ENCODE measurements around the gene DCANP1.

The DCANP1 gene

GRCh38 chr5:135440916-135441315 lies 6.2 kb downstream of the DCANP1 start:
- no peak for DNase-seq

- no peak for DNase-seq
Measured at GRCh38 chr5:135439231-135440205, 7.6 kb downstream of the DCANP1 start.

- DNase-seq = no peak
Measured at GRCh38 chr5:135438636-135439221, 8.4 kb downstream of the DCANP1 start.

DNA sequence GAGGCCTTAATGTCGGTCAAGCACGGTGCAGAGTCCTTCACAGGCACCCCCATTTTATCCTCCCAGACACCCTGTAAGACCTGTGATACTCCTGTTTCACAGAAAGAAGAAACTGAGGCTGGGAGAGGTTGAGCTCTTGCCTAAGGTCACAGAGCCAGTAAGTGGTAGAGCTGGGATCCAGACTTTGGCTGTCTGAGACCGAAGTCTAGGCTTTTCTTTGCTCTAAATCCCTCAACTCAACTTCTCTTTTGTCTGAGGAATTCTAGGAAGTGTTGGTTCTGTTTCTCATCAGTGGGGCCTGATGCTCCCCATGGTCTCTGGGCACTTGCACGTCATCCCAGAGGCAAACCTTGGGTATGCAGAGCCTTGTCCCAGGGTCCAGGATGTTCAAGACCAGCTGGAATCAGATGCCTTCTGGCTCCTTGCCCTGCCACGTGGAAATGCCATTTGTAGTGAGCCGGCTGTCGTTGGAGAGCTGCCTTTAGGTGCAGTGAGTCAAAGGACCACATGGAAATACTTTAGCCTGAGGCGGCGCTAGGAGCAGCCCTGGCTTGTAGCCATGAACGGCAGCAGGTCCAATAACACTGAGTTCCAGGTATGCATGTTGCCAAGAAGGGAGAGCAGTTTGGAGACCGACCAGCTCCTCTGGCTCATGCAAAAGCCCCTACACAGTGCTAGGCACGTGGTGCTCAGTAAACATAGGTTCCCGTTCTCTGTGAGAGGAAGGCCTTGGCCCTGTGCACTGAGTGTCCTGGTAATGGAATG lies 9.2 kb downstream of the DCANP1 start:
- DNase-seq = peak; percentile 7 to 28

DNA sequence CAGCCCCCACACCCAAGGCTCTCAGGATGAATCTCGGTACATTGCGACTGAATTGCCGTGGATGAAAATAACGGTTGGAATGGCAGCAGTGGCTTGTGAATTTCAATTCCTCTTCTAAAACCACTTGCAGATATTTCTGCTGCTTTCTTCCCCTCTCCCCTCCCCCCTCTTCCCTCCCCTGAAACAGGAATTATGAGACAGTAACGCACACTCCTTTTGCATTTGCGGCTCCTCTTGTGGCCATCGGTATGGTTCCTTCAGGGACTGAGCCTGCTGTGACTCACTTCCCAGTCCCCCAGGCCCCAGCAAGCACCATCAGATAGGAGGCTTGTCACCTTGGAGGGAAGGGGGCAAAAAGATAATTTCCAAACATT lies 9.7 kb downstream of the DCANP1 start:
- no peak for DNase-seq

- DNase-seq = no peak
Measured at GRCh38 chr5:135436951-135437418, 10.2 kb downstream of the DCANP1 start.

DNA sequence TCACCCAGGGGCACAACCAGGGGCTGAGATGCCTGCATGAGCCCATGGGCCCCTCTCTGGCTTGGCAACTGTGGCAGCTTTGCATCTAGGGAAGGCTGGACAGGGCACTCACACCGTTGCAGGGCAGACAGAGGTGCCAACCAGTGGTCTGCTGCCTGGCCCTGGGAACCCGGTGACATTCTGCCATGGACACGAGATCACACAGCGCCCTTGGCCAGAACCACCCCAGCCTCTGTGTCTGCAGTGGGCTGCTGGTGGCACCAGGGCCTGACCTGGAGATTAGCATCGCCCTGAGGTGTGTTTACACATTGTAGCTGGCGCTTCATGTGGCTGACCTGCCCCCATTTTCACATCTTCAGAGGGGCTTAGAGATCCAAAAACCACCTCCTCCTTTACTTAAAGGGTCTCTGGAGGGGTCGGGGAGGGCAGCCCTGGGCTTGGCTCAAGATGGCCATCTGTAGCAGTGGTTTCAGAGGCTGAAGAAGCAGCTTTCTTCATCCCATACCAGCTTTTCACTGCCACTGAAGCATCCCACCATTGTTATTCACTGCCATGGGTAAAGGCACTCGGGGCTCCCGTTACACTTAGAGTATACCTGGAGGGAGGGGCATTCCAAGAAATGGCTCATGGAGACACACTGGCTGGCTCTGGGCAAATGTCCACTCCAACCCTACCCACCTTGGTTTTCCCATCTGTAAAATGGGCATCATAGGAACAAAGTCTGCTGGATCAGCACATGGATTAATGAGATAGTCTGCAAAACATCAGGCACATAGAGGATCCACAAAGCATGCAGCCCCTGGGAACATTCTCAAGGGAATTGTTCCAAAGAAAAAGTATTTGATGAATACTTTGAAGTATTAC lies 11.4 kb downstream of the DCANP1 start:
- no peak for DNase-seq

DNA sequence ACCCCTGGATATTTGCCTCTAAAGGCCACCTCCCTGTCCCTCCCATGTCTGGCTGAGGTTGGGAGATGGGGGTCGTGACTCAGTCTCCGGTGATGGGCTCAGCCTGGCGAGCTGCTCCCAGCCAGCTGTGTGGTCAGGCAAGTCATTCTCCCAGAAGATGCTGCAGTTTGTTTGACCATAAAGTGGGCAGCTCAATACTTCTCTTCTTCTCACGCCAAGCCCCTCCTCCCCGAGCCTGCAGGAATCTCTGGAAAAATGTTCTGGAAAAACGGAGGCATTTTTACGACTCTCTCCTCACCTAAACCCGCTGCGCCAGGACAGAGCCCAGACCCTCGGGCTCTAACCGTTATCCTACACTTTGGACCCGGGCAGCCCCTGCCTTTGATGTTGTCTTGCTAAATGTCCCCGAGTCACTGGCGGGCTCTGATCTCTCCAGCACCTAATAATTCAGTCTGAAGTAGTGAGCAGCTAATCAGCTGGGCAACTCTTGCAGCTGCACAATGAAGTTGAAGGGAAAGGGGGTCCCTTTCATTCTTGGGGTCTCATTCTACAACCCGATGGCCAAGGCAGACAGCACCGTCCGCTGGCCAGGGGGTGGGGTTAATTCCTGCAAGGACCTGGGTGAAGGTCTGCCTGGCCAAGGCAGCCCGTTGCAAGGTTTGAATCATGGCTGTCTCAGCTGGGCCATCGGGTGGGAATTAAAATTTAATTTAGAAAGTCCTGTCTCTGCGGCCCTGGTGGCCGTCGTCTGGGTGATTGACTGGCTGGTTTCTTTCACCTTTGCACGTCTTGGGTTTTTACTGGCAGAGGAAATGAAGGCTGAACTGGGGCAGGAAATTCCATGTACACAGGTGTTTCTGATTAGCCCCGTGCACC lies 12.3 kb downstream of the DCANP1 start:
- DNase-seq = no peak

GRCh38 chr5:135433681-135434426 lies 13.3 kb downstream of the DCANP1 start:
- DNase-seq = no peak

DNA sequence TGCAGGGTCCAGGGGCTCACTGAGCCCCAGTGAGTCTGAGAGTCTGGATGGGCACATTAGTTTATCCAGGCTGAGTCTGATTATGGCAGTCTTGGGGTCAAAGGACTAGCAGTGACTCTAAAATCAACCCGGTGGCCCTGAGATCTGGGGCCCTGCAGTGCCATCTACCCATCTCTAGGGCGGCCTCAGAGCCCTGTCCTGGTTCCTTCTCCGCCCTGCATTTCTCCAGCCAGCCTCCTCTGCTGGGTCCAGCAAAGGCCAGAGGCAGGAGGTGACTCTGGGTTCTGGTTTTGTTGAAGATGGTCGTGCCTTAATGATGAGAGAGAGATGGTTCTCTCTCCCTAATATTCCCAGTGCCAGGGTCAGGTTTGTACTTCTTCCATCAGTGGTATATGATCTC lies 15.0 kb downstream of the DCANP1 start:
- DNase-seq = no peak

DNA sequence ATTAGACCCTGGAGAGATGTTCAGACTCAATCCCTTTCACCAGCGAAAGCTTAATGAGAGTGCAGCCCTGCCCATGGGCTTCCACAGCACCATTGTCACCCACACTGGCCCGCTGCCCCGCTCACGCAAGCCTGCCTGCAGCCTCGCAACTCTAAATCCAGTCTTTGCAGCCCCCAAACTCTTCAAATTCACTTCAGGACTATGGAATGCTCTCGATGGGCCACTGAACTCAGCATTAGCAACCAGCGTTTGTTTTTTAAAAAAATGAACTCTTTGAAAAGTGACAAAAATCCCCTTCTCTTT lies 17.1 kb downstream of the DCANP1 start:
- no peak for DNase-seq

DNA sequence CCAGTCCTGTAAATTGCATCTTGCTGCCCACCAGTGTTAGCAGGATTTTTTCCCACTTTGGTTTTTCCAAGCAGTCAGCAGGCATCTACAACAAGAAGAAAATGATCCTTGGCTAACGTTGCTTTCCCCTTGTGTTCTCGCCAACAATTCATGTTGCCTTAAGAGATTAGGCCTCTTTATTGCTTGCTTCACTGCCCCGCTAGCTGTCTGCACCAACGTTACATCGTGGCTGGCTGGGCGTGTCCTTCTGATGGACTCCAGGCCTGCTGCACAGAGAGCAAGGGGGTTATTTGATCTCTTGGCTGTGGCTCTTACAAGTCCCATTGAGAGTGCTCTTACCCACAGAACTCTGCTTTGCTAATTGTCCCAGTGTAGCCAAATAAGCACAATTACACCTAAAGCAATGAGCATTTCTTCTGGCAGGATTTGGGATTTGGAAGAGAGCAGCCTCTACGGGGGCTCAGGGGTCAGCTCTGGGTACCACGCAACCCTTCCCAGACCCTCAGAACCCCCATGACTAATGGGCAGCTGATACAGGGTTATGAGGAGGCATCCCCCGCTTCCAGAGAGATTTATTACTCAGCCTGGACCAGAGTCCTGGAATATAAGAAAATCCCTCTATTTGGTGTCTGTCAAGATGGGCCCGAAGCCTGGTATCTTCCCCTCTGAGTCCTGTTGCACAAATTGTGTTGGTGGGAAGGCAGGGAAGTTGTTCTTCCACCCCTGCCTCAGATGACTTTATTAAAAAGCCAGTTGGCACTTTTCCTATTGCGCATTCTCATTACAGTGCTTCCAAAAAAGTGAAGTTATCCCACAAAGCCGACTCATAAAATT lies 17.6 kb downstream of the DCANP1 start:
- no peak for DNase-seq

DNA sequence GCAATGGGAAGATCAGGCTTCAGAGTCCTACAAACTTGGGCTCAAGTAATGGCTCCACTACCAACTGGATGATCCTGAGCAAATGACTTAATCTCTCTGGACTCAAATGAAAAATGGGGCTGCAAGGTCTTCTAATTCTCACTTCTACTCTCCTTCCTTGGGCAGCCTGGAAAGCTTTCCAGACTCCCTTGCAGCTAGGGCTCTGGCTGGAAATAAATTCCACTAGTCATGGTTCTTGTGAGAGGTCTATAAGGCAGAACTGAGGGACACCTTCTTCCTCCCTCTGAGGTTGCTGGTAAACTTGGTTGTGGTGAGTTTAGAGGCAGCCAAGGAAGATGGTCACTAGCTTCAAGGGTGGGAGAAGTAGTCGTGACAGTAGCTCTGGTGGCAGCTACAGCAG lies 18.6 kb downstream of the DCANP1 start:
- DNase-seq = no peak

DNA sequence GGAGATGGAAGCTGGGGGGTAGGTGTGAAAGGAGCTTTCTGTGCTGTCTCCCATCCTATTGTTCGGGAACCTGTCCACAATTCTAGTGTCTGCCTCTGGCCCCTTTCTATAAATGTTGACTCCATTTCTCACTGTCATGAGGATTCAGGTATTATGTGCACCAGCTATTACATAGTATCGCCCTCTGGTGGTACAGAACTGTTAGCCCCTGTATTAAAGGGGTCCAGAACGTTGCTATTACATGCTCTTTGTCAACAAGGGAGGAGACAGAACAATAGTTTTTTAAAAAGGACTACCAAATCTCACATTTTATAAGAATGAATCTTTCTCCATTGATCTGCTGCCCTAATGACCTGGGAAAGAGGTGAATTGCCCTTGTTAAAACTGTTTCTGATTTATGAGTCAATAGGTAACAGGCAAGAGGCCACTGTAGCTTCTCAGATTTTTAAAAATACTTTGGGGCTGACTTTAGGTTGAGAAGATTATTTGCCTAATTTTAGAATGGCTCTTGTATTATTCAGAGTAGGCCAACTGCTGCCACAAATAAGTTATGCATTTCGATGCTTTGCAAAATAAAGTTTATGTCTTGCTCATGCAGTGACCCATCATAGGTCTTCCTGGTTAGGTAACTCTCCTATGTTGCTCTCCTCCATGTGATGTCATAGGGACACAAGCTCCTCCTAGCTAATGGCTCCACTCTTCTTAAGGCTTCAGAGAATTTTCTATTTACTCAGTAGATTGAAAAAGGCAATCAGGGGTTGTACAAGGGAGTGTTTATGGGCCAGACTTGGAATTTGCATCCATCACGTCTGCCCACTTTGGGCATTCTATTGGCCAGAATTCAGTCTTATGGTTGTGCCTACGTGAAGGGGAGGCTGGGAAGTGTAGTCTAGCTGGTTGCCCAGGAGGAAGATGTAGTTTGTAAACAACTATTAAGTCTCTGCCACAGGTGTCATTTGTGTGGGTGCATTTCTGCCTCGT lies 20.8 kb downstream of the DCANP1 start:
- peak; percentile 21 to 45 for DNase-seq

GRCh38 chr5:135425641-135426040 lies 21.5 kb downstream of the DCANP1 start:
- DNase-seq = no peak

GRCh38 chr5:135423846-135424168 lies 23.3 kb downstream of the DCANP1 start:
- DNase-seq = no peak

- no peak for DNase-seq
Measured at GRCh38 chr5:135423146-135423845, 23.9 kb downstream of the DCANP1 start.

GRCh38 chr5:135422419-135422818 lies 24.7 kb downstream of the DCANP1 start:
- no peak for DNase-seq

All from SHP77 (cell line).